Esophagus squamous epithelium (tissue), 4 donors: ENCODE results near the gene IVD.

Experiments used
- POLR2A ChIP-seq, 4 donors: fragments of 450-650 bp; IDR thresholded peaks; one replicate each; pipeline ENCODE4 v1.6.1; 2017; ENCODE audit warnings: antibody characterized with exemption in 4 of 4, mild to moderate bottlenecking in 4 of 4, moderate library complexity in 3 of 4
- TF ChIP-seq, protein P1 (sequence below), 6 experiments: fragments of 450-650 bp in 4 of 6; fragments of 200-600 bp in 2 of 6; sonication (generic) in 2 of 6; IDR thresholded peaks; one replicate each; pipeline ENCODE4 v1.5.1; 2016 to 2019; ENCODE audit warnings: antibody characterized with exemption in 6 of 6, mild to moderate bottlenecking in 4 of 6, moderate library complexity in 4 of 6

GRCh38 chr15:40470423-40471104, 65.0 kb downstream of the IVD start, which contains the start of gene CHST14:
- TF ChIP-seq, protein P1, sequence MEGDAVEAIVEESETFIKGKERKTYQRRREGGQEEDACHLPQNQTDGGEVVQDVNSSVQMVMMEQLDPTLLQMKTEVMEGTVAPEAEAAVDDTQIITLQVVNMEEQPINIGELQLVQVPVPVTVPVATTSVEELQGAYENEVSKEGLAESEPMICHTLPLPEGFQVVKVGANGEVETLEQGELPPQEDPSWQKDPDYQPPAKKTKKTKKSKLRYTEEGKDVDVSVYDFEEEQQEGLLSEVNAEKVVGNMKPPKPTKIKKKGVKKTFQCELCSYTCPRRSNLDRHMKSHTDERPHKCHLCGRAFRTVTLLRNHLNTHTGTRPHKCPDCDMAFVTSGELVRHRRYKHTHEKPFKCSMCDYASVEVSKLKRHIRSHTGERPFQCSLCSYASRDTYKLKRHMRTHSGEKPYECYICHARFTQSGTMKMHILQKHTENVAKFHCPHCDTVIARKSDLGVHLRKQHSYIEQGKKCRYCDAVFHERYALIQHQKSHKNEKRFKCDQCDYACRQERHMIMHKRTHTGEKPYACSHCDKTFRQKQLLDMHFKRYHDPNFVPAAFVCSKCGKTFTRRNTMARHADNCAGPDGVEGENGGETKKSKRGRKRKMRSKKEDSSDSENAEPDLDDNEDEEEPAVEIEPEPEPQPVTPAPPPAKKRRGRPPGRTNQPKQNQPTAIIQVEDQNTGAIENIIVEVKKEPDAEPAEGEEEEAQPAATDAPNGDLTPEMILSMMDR (IDR thresholded peaks at IDR 0.05): no peak
- no peak for TF ChIP-seq POLR2A (IDR thresholded peaks at IDR 0.05)
